CD1c-positive myeloid dendritic cell (primary cell): Measurements from ENCODE around the gene ABHD4.
"Not testable (repeated sequence)": the region's sequence is repeated elsewhere in the genome, so short reads cannot be mapped to it uniquely, and the experiment has no call there.

Experiments
- DNase-seq: peaks from one replicate; pipeline ENCODE4 v3.0.0-alpha.2; 2016; ENCODE audit errors: extremely low spot score

The ABHD4 gene

GRCh38 chr14:22598099-22598895 is at the start of gene ABHD4:
Gene ABHD4, plus strand, starts transcription at chr14:22598300. Its CDS starts 7 bp downstream, at chr14:22598307.
- peak; percentile 73 for DNase-seq

- no peak for DNase-seq
Measured at GRCh38 chr14:22549324-22549962, 48.7 kb upstream of the ABHD4 start.

- peak; percentile 30 for DNase-seq
Measured at GRCh38 chr14:22549981-22550673, 48.0 kb upstream of the ABHD4 start.

- DNase-seq: no peak
Measured at GRCh38 chr14:22551605-22551997, 46.5 kb upstream of the ABHD4 start.

GRCh38 chr14:22552001-22552826 is 45.9 kb upstream of the ABHD4 start:
- DNase-seq: no peak

- no peak for DNase-seq
Measured at GRCh38 chr14:22552827-22553076, 45.3 kb upstream of the ABHD4 start.

- DNase-seq: no peak
Measured at GRCh38 chr14:22553445-22553844, 44.7 kb upstream of the ABHD4 start.

GRCh38 chr14:22553861-22554497 is 44.1 kb upstream of the ABHD4 start:
- DNase-seq: not testable (repeated sequence)

GRCh38 chr14:22554498-22555383 is 43.4 kb upstream of the ABHD4 start:
- DNase-seq: no peak

GRCh38 chr14:22555384-22556011 is 42.6 kb upstream of the ABHD4 start:
- DNase-seq: no peak

GRCh38 chr14:22556021-22556989 is 41.8 kb upstream of the ABHD4 start:
- peak; percentile 89 for DNase-seq

GRCh38 chr14:22556990-22557623 is 41.0 kb upstream of the ABHD4 start:
- DNase-seq: peak; percentile 88

GRCh38 chr14:22557846-22558220 is 40.3 kb upstream of the ABHD4 start:
- no peak for DNase-seq

- no peak for DNase-seq
Measured at GRCh38 chr14:22558221-22558913, 39.7 kb upstream of the ABHD4 start.

GRCh38 chr14:22559041-22559440 is 39.1 kb upstream of the ABHD4 start:
- DNase-seq: no peak

- DNase-seq: no peak
Measured at GRCh38 chr14:22560662-22561365, 37.3 kb upstream of the ABHD4 start.

- no peak for DNase-seq
Measured at GRCh38 chr14:22561366-22561660, 36.8 kb upstream of the ABHD4 start.
